Pulmonary artery endothelial cell (primary cell): ENCODE measurements around the gene CLDN6. TPM values are rescaled to one million over a fixed set of nuclear protein-coding genes. Genes with fewer than 3 reads are reported as not detected.

ENCODE experiments used
- DNase-seq: peaks from one replicate; pipeline ENCODE4 v3.0.0-alpha.2; 2011; ENCODE audit warnings: low read depth, low spot score
- total RNA-seq: library from RNA; depleted of rRNA; stranded (reverse); fragments of >200 nt; gene quantifications from 2 replicates; pipeline ENCODE4 v1.2.3, GENCODE V29; 2014

CLDN6 gene
- total RNA-seq, 1 donor from 2014 or later = not detected

DNA sequence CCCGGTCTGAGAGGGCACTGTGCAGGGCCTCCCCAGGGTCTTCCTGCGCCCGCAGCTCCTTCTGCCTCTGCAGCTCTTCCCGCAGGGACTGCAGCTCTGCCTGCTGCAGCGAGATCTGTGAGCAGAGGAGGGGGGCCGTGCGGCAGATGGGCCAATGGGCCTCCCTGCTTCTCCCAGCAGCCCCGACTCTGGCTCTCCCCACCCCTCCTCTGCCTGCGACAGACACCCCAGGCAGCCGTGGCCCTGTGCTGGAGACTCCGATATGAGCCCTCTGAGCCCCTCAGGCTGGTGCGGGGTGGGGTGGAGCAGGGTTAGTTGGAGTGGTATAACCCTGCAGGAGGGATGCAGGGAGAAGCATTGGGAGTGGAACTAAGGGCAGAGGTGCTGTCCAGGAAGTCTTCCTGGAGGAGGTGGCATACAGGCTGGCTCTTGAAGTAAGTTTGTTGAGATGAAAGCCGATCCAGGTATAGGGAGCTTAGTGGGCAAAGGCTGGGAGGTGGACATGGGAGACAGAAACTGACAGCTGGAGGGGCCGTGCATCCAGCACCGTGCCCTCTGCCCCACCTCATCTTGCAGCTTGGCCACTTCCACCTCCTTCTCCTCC, 10.8 kb upstream of the CLDN6 start:
- no peak for DNase-seq

DNA sequence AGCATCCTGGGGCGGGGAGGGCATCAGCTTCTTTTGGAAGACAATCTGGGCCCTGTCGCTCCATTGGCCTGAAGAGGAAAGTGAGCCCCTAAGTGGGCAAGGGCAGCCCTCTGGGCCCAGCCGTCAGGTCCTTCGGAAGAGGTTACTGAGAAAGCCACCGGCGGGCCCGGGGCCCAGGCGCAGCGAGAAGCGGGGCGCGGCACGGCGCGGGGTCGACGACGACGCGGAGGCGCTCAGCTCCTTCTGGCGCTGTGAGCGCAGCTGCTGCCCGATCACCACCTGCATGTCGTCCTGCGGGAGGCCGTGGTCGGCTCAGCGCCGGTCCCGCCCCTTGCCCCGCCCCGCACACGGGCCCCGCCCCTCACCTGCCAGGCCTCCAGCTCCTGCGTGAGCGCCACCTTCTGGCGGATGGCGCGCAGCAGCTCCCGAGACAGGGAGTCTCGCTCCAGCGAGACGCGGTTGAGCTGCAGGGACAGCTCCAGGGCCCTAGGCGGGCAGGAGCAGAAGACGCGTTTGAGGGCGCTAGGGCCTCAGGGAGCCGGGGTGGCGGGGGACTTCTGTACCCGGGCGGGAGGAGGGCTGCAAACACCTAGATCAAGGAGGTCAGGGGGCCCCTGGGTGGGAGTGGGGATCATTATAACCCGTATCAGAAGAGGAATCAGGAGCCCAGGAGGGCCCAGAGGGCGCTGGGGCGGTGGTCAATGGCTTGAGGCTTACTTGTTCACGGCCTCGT, 10.2 kb upstream of the CLDN6 start:
- no peak for DNase-seq

DNA sequence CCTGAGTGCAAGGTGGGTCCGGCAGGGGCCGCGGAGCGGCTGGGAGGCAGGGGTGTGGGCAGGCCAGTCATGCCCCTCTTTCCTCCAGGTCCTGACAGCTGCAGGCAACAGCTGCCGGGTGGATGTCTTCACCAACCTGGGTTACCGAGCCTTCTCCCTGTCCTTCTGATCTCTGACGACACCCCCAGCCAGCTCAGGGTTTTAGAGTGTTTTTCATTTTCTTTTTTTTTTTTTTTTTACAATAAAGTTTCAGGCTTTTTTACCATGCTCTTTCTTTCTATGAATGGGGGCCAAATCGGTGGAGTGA, 9.5 kb upstream of the CLDN6 start:
- DNase-seq = no peak

DNA sequence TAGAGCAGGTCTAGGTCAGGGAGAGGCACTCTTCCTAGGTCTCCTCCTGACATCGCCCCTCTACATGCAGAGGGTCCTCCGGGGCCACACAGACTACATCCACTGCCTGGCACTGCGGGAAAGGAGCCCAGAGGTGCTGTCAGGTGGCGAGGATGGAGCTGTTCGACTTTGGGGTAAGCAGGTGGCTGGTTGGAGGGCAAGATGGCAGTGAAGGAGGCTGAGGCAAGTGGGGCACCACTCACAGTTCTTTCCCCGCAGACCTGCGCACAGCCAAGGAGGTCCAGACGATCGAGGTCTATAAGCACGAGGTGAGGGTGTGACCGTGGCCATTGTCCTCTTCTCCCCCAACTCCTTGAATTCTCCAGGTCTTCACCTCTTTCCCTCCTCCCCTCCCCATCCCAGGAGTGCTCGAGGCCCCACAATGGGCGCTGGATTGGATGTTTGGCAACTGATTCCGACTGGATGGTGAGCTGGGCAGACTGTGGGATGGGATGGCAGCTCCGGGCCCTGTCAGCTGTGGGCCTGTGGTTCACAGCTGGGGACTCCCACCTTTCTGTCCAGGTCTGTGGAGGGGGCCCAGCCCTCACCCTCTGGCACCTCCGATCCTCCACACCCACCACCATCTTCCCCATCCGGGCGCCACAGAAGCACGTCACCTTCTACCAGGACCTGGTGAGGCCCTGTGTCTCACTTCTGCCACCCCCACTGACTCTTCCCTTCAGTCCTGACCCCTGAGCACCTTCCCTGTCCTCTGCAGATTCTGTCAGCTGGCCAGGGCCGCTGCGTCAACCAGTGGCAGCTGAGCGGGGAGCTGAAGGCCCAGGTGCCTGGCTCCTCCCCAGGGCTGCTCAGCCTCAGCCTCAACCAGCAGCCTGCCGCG, 8.9 kb upstream of the CLDN6 start:
- no peak for DNase-seq

DNA sequence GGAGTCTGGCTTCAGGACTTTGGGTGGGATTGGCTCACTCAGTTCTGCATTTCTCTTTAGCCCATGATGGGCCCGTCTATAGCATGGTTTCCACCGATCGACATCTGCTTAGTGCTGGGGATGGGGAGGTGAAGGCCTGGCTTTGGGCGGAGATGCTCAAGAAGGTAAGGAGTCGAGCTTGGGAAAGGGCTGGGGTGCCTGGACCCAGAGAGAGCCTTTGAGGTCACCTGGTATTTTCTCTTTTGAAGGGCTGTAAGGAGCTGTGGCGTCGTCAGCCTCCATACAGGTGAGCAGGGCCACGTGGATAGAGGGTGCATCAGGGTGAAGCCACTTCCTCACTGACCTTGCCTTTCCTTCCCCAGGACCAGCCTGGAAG, 8.0 kb upstream of the CLDN6 start:
- DNase-seq = no peak

DNA sequence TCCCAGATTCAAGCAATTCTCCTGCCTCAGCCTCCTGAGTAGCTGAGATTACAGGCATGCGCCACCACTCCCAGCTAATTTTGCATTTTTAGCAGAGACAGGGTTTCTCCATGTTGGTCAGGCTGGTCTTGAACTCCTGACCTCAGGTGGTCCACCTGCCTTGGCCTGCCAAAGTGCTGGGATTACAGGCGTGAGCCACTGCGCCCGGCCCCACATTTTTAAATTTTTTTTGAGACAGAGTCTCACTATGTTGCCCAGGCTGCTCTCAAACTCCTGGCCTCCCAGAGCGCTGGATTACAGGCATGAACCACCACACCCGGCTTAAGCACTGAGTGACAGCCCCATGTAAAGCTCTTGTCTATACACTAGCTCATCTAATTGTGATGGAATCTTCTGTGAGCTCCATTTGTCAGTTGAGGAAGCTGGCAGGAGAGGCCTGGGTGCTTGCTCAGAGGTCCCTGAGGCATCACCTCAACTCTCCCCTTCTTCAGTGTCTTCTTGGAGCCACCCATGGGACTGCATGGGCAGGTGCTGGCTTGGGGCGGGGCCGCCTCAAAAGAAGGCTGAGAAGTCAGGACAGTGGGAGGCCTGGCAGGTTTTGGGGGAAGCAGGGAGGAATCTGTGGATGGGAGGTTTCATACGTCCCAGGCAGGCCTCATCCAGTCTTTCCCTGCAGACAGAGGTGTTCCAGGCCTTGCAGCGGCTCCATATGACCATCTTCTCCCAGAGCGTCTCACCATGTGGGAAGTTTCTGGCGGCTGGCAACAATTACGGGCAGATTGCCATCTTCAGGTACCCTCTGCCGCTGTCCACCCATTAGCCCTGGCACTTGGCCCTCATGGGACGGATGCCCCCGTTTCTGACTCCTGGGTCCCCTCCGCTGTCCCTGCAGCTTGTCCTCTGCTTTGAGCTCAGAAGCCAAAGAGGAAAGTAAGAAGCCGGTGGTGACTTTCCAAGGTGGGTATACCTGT, 7.3 kb upstream of the CLDN6 start:
- DNase-seq = no peak

DNA sequence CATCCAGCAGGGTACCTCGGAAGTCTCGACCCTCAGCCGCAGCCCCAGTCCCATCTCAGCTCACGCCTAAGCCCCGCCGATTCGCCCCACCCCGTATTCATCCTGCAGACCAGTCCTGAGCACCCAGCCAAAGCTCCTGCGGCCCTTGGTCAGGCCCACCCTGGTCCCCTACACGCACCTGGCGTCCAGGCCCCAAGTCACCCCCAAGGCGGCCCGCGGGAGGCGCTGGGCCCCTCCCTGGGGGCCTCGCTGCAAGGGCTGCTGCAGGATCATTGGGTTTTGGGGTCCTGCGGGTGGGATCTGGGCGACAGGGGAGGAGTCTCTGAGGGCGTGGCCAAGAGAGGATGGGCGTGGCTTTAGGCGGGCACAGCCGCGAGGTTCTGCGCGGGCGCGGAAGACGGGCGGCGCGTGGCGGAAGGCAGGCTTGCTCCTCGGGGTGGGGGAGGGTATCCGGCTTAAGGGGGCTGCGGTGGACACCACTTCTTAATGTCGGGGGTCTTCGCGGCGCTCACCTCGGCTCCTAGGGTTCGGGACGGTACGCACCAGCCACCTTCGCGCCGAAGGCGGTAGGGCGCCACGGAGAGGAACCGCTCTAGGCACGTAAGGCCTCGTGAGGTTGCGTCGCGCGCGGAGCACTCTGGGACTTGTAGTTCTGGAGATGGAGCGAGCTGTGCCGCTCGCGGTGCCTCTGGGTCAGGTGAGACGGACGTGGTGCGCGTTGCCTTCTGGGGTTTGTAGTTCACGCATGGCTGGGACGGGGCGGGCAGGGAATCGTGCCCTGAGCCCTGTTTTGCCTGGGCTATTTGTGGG, 5.9 kb upstream of the CLDN6 start, which contains the start of the genes HCFC1R1 and THOC6:
TSS of gene HCFC1R1 (minus strand) at position 274 of the 810 bp plus-strand sequence. CDS start at position 273, 1 bp downstream.
TSS of gene THOC6 (plus strand) at position 367 of the 810 bp plus-strand sequence. CDS start at position 659, 292 bp downstream.
- peak; percentile 94 for DNase-seq

DNA sequence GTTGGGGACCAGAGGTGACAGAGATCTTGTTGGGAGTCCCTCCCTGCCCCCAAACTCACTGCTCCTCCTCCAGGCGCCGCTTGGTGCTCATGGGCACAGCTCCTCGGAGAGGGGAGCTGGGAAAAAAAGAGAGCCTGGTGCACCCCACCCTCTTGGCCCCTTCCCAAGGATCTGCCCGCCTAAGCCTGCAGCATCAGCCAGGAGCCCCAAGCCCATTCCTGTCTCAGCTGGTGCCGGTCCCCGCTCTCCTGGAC, 5.4 kb upstream of the CLDN6 start:
- DNase-seq = no peak

DNA sequence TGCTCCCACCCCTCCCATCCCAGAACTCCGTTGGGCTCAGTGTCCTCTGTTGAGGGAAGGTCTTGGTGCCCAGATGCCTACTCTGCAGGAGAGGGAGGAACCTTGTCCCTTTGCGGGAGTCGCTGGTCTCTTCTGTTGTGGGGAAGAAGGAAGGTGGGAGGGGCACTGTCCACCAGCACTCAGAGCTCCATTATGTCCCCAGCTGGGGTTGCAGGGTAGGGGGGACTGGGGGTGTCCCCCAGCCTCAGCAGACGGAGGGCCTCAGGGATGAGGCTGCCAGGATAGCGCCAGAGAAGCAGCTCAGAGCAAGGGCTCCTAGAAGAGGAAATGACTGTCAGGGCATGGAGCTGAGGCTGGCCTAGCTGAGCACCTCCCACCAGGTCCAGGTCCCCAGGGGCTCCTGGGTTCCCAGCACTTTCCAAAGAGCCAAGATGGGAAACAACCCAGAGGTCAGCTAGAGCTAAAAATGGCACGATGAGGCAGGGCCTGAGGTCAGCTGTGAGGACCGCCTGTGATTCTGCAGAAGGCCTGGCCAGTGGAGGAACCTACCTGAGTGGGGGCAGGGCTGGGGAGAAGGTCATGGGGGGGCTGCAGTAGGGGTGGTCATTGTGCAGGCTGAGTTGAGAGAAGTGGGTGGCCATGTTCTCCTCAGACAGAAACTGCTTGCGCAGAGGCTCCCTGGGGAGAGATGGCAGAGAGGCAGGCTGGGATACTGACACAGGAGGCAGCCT, 4.9 kb upstream of the CLDN6 start:
- no peak for DNase-seq

DNA sequence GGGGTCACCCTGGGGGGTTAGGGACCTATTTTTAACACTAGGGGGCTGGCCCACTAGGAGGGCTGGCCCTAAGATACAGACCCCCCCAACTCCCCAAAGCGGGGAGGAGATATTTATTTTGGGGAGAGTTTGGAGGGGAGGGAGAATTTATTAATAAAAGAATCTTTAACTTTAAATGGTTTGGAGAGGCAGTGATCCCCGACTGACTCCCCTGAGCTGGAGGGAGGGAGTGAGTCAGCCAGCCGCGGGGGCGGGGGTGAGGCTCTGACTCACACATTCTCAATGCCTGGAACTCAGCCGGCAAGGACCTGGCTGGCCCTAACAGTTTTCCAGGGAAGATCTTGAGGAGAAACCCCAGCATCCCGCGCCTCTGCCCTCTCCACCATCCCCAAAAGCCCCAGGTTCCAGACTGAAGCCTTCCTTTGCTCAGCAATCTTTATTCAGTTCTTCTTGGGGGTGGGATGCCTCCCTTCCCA, 4.3 kb upstream of the CLDN6 start:
- DNase-seq = peak; percentile 85

DNA sequence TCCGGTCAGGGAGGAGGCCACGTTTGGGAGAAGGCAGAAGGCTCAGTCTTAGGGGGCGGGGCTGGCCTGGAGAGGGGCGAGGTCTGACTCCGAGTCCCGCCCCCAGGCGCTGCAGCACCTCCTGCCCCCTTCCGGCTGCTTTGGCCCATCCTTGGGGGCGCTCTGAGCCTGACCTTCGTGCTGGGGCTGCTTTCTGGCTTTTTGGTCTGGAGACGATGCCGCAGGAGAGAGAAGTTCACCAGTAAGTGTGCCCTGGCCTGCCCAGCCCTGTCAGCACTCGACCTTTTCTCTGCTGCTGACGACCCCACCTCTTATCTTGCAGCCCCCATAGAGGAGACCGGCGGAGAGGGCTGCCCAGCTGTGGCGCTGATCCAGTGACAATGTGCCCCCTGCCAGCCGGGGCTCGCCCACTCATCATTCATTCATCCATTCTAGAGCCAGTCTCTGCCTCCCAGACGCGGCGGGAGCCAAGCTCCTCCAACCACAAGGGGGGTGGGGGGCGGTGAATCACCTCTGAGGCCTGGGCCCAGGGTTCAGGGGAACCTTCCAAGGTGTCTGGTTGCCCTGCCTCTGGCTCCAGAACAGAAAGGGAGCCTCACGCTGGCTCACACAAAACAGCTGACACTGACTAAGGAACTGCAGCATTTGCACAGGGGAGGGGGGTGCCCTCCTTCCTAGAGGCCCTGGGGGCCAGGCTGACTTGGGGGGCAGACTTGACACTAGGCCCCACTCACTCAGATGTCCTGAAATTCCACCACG, 3.6 kb upstream of the CLDN6 start:
- DNase-seq = no peak

DNA sequence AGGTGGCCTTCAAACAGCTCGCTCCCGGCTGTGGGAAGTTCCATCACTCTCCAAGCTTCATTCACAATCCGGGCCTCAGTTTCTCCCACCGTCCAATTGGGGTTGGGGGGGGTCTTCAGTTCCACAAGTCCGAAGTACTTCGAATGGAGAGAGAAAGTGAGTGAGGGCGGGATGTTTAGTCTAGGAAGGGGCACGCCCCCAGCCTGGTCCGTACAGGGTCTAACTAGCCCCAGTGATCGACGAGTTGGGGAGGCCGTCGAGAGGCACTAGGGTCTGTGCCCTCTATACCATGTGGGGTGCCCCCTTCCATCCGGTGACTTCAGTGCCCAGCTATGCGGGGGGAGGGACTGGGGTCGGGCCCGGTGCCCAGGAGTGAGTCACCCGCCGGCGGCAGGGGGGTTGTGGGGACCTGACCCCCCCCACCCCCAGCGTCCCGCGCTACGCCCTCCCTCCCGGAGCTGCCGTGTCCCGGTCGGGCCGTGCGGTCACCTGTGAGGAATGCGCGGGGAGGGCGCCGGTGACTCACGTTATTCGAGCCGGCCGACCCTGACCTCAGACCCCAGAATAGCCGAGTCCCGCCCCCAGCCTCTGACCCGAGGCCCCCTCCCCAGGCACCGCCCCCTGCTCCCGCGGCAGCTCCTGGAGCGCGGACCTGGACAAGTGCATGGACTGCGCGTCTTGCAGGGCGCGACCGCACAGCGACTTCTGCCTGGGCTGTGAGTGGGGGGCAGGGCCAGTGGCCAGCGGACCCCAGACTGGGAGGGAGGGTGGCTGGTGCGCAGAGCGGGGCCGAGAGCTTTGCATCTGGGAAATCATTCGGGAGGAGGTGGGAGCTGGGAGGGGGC, 2.8 kb upstream of the CLDN6 start:
- peak; percentile 66 for DNase-seq

DNA sequence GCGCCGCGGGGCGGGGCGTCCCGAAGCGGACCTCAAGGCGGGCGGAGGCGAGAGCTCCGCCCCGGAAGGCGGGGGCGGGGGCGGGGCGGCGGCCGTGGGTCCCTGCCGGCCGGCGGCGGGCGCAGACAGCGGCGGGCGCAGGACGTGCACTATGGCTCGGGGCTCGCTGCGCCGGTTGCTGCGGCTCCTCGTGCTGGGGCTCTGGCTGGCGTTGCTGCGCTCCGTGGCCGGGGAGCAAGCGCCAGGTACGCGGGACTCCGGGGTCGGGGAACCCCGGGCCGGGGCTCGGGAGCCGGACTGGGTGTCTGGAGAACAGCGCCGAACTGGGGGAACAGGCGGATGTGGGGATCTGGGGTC, 2.2 kb upstream of the CLDN6 start, which contains the start of gene TNFRSF12A:
TSS of gene TNFRSF12A (plus strand) at position 122 of the 357 bp plus-strand sequence. CDS start at position 152, 30 bp downstream.
- no peak for DNase-seq

DNA sequence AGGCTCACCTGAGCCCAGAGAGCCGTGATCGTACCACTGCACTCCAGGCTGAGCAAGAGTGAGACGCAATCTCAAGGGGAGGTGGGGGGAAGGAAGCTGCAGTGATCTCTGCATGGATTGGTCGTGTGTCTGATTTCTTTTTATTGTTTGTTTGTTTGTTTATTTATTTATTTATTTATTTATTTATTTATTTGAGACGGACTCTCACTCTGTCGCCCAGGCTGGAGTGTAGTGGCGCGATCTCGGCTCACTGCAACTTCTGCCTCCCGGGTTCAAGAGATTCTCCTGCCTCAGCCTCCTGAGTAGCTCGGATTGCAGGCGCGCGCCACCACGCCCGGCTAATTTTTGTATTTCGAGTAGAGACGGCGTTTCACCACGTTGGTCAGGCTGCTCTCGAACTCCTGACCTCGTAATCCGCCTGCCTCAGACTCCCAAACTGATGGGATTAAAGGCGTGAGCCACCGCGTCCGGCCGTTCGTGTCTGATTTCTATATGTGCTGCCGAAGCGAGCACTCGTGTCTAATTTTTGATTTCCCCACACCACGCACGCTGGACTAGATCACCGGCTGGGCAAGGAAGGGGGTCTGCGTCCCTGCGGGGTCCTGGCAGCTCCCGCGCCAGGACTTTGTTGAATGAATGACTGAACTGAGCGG, 1.7 kb upstream of the CLDN6 start:
- DNase-seq = no peak

DNA sequence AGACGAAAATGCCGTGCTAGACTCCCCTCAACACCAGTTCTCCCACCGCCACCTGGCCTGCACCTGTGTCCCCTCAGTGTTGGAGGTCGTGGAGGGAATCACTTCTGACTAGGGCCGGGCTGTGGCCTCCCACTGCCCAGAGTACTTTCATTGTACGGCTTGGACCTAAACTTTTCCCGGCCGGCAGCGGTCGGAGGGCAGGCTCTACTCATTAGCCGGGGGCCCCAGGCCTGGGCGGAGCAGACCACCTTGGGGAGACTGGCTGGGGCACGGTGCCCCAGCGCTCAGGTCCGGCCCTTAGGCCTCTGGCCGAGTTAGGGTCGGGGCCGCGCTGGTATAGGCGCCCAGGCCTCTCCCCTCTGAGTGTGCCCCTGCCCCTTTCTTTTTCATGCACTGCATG, 639 bp downstream of the CLDN6 start:
- DNase-seq = no peak

DNA sequence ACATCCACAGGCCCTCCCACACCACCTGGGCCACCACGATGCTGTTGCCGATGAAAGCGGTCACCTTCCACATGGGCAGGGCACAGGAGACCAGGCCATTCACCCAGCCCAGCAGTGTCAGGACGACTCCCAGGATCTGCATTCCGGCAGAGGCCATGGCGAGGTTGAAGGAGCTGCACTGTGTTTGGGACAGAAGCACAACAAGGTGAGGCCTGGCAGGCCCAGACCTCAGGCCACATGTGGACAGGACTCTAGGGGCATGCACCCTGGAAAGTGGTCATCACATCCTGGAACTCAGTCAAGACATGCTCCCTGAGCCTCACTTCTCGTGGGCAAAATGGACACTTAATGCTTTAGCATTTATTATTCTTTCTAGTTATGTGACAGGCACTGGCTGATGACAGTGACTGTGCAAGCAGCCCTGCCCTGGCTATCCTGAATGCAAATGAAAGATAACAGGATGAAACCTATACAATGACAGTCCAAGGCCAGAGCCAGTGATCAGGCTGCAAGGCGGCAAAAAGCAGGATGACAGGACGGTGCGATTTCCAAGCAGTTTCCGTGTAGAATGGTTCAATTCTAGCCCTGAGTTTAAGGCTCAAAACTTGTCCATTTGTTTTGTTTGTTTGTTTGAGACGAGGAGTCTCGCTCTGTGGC, 2.0 kb downstream of the CLDN6 start:
- no peak for DNase-seq

DNA sequence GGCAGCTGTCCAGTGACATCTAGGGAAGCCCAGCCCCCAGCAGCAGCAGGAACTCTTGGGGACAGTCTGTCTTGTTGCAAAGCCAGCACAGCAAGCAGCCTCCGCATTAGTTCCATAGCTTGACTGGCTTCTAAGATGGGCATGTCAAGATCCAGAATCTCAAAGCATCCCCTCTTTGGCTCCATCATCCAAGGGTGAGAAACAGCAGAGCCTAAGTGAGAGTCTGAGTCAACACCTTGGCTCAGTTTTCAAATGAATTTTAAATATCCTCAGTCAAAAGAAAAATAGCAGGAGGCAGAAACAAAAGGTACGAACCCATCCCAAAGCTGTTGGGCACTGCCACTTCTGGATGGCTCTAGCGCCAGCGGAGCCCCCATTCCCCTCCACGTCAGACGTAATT, 3.0 kb downstream of the CLDN6 start:
- DNase-seq = no peak
